ENCODE results near the gene UNCX.

DNA sequence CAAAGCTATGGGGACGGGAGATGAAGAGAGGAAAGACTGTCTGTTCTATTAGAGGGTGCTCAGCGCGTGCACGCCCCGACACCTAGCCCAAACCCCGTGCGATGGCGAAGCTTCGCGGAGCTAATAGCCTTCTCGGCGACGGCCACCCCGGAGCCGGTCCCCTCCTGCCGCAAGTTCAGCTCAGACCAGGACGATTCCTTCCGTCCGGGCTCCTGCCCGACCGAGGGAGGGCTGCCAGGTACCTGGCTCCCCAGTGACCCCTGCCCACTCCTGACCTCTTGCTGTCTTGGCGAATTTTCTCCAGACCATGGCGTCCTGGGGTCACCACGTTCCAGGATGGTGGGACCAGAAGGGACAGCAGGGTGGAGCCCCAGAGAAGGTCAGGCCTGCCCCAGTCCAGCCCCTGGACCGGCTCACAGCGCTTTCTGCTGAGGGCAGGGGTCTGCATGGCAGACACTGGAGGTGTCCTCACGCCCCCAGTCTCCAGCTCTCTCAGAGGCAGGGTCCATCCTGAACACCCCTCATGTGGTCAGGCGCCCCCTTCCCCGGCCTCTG is 36.7 kb downstream of the UNCX start:
- TF ChIP-seq, protein P1, sequence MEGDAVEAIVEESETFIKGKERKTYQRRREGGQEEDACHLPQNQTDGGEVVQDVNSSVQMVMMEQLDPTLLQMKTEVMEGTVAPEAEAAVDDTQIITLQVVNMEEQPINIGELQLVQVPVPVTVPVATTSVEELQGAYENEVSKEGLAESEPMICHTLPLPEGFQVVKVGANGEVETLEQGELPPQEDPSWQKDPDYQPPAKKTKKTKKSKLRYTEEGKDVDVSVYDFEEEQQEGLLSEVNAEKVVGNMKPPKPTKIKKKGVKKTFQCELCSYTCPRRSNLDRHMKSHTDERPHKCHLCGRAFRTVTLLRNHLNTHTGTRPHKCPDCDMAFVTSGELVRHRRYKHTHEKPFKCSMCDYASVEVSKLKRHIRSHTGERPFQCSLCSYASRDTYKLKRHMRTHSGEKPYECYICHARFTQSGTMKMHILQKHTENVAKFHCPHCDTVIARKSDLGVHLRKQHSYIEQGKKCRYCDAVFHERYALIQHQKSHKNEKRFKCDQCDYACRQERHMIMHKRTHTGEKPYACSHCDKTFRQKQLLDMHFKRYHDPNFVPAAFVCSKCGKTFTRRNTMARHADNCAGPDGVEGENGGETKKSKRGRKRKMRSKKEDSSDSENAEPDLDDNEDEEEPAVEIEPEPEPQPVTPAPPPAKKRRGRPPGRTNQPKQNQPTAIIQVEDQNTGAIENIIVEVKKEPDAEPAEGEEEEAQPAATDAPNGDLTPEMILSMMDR (conservative IDR thresholded peaks at IDR 0.05; ENCODE audit: low read depth, low read length), result no peak
- TF ChIP-seq EZH2 (IDR thresholded peaks at IDR 0.05; ENCODE audit: borderline replicate concordance, low read depth, low read length, poor library complexity, severe bottlenecking), result no peak
